Stimulated activated CD4-positive, alpha-beta T cell treated with anti-CD3 and anti-CD28 coated beads, Interleukin-4, amount 100 ng/mL, for 4 hours (primary cell): ENCODE results near the gene TMEM183A.

Experiments
- DNase-seq, 2 experiments: peaks; one replicate each; pipeline ENCODE4 v3.0.0-alpha.2; 2020

The TMEM183A gene

GRCh38 chr1:203031467-203031866 lies 24.3 kb downstream of the TMEM183A start:
- no peak for DNase-seq

GRCh38 chr1:203033287-203033686 lies 26.1 kb downstream of the TMEM183A start:
- DNase-seq = no peak

GRCh38 chr1:203033917-203034316 lies 26.7 kb downstream of the TMEM183A start:
- no peak for DNase-seq

- no peak for DNase-seq
Observed at GRCh38 chr1:203034422-203035110, 27.4 kb downstream of the TMEM183A start.

- DNase-seq = no peak
Observed at GRCh38 chr1:203035111-203036000, 28.2 kb downstream of the TMEM183A start.

GRCh38 chr1:203036135-203036534 lies 29.0 kb downstream of the TMEM183A start:
- no peak for DNase-seq

- DNase-seq = no peak
Observed at GRCh38 chr1:203036537-203036936, 29.4 kb downstream of the TMEM183A start.

GRCh38 chr1:203037509-203038190 lies 30.5 kb downstream of the TMEM183A start:
- no peak for DNase-seq

GRCh38 chr1:203038217-203038741 lies 31.1 kb downstream of the TMEM183A start:
- DNase-seq = no peak

- DNase-seq = peak; percentile 58 to 68
Observed at GRCh38 chr1:203038891-203039608, 31.9 kb downstream of the TMEM183A start.

GRCh38 chr1:203039609-203040512 lies 32.7 kb downstream of the TMEM183A start:
- no peak for DNase-seq

GRCh38 chr1:203040513-203041275 lies 33.5 kb downstream of the TMEM183A start:
- DNase-seq = no peak

- no peak for DNase-seq
Observed at GRCh38 chr1:203041351-203041932, 34.3 kb downstream of the TMEM183A start.

GRCh38 chr1:203043830-203044545 lies 36.8 kb downstream of the TMEM183A start:
- DNase-seq = no peak

- DNase-seq = no peak
Observed at GRCh38 chr1:203044546-203045250, 37.5 kb downstream of the TMEM183A start.

- DNase-seq = no peak
Observed at GRCh38 chr1:203045336-203045735, 38.2 kb downstream of the TMEM183A start.

GRCh38 chr1:203045821-203046594 lies 38.8 kb downstream of the TMEM183A start:
- no peak for DNase-seq

- no peak for DNase-seq
Observed at GRCh38 chr1:203046984-203047630, 39.9 kb downstream of the TMEM183A start.
